DOHH2 (cell line): ENCODE results near the gene UBE2QL1.

ENCODE experiments used
- H3F3A ChIP-seq: fragments of 200-600 bp; sonication (generic), shearing (Covaris generic); 2 replicates; pipeline ENCODE4 v1.6.0; 2016; ENCODE audit warnings: antibody characterized with exemption, mild to moderate bottlenecking; ENCODE audit not compliant: control insufficient read depth, insufficient read depth
- H3K27ac ChIP-seq: fragments of 200-600 bp; sonication (generic); 2 replicates; pipeline ENCODE4 v1.5.1; 2014; ENCODE audit warnings: low read depth, mild to moderate bottlenecking, low read length, moderate library complexity
- H3K27me3 ChIP-seq: fragments of 200-600 bp; sonication (generic); 2 replicates; pipeline ENCODE4 v1.6.1; 2014; ENCODE audit warnings: mild to moderate bottlenecking, low read length, mixed read lengths; ENCODE audit not compliant: control insufficient read depth
- H3K36me3 ChIP-seq: fragments of 200-600 bp; sonication (generic); 2 replicates; pipeline ENCODE4 v1.6.1; 2014; ENCODE audit warnings: mild to moderate bottlenecking, low read length, moderate library complexity, mixed read lengths; ENCODE audit not compliant: control insufficient read depth
- H3K4me1 ChIP-seq: fragments of 200-600 bp; sonication (generic); 2 replicates; pipeline ENCODE4 v1.6.1; 2014; ENCODE audit warnings: mild to moderate bottlenecking, low read length, mixed read lengths; ENCODE audit not compliant: control insufficient read depth
- H3K4me2 ChIP-seq: fragments of 200-600 bp; sonication (generic); 2 replicates; pipeline ENCODE4 v1.6.0; 2014; ENCODE audit warnings: mild to moderate bottlenecking, low read length, moderate library complexity
- H3K4me3 ChIP-seq: fragments of 200-600 bp; sonication (generic); 2 replicates; pipeline ENCODE4 v1.5.1; 2014; ENCODE audit warnings: mild to moderate bottlenecking, low read length, mixed read lengths
- H3K79me2 ChIP-seq: fragments of 200-600 bp; sonication (generic); 2 replicates; pipeline ENCODE4 v1.6.1; 2014; ENCODE audit warnings: mild to moderate bottlenecking, low read length, mixed read lengths; ENCODE audit not compliant: control insufficient read depth
- H3K9me2 ChIP-seq: fragments of 200-600 bp; sonication (generic); replicated peaks from 2 replicates; pipeline ENCODE4 v1.6.1; 2014; ENCODE audit warnings: mild to moderate bottlenecking, low read length, mixed read lengths; ENCODE audit not compliant: control insufficient read depth
- H3K9me3 ChIP-seq: fragments of 200-600 bp; sonication (generic); 2 replicates; pipeline ENCODE4 v1.6.1; 2014; ENCODE audit warnings: antibody characterized with exemption, low read length, mixed read lengths; ENCODE audit not compliant: control insufficient read depth, insufficient read depth
- H4K20me1 ChIP-seq: fragments of 200-600 bp; sonication (generic); 2 replicates; pipeline ENCODE4 v1.6.0; 2014; ENCODE audit warnings: low read depth, mild to moderate bottlenecking, antibody characterized with exemption, low read length, moderate library complexity; ENCODE audit not compliant: control insufficient read depth, insufficient read depth
- EZH2phosphoT487 ChIP-seq: fragments of 200-600 bp; sonication (generic); IDR thresholded peaks from 2 replicates; pipeline ENCODE4 v1.6.1; 2017; ENCODE audit warnings: borderline replicate concordance, mild to moderate bottlenecking, antibody characterized with exemption, low read length, moderate library complexity, mixed read lengths
- TF ChIP-seq, protein P1 (sequence below): fragments of 200-600 bp; sonication (generic); IDR thresholded peaks from one replicate; pipeline ENCODE4 v1.5.1; 2014; ENCODE audit warnings: antibody characterized with exemption, mild to moderate bottlenecking, low read depth, low read length; ENCODE audit not compliant: poor library complexity, severe bottlenecking

The UBE2QL1 gene

DNA sequence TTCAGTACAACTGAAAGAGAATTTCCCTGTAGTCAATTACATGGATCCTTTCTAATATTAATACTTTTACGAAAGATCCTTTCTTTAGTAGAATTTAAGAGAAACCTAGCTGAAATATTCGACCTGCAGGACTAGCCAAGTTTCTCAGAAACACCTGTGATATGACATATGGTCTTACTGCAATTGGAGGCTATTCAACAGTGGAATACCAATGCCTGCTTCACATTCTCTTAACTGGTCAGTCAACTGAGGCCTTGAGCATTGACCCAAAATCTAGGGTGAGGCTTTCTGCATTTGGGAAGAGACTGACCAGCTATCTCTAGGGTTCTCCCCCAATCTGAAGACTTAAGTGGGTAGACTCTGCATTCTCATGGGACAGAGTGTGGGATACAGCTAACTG lies 12.3 kb downstream of the UBE2QL1 start:
- H4K20me1 ChIP-seq = no peaks in the 10 kb centered on the region
- no peak overlapping the region for H3K27ac ChIP-seq
- no peaks in the 10 kb centered on the region for H3K79me2 ChIP-seq
- H3K36me3 ChIP-seq = no peaks in the 10 kb centered on the region
- H3K4me2 ChIP-seq = no peak overlapping the region
- TF ChIP-seq EZH2phosphoT487 = no peak
- TF ChIP-seq, protein P1, sequence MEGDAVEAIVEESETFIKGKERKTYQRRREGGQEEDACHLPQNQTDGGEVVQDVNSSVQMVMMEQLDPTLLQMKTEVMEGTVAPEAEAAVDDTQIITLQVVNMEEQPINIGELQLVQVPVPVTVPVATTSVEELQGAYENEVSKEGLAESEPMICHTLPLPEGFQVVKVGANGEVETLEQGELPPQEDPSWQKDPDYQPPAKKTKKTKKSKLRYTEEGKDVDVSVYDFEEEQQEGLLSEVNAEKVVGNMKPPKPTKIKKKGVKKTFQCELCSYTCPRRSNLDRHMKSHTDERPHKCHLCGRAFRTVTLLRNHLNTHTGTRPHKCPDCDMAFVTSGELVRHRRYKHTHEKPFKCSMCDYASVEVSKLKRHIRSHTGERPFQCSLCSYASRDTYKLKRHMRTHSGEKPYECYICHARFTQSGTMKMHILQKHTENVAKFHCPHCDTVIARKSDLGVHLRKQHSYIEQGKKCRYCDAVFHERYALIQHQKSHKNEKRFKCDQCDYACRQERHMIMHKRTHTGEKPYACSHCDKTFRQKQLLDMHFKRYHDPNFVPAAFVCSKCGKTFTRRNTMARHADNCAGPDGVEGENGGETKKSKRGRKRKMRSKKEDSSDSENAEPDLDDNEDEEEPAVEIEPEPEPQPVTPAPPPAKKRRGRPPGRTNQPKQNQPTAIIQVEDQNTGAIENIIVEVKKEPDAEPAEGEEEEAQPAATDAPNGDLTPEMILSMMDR = no peak
- H3K4me3 ChIP-seq = no peak overlapping the region
- H3K27me3 ChIP-seq = no peaks in the 10 kb centered on the region; the same call in 1 of the 2 replicates
- no peaks in the 10 kb centered on the region for H3K9me2 ChIP-seq
- no peaks in the 10 kb centered on the region for H3K9me3 ChIP-seq
- H3K4me1 ChIP-seq = no peaks in the 10 kb centered on the region
- no peaks in the 10 kb centered on the region for H3F3A ChIP-seq

DNA sequence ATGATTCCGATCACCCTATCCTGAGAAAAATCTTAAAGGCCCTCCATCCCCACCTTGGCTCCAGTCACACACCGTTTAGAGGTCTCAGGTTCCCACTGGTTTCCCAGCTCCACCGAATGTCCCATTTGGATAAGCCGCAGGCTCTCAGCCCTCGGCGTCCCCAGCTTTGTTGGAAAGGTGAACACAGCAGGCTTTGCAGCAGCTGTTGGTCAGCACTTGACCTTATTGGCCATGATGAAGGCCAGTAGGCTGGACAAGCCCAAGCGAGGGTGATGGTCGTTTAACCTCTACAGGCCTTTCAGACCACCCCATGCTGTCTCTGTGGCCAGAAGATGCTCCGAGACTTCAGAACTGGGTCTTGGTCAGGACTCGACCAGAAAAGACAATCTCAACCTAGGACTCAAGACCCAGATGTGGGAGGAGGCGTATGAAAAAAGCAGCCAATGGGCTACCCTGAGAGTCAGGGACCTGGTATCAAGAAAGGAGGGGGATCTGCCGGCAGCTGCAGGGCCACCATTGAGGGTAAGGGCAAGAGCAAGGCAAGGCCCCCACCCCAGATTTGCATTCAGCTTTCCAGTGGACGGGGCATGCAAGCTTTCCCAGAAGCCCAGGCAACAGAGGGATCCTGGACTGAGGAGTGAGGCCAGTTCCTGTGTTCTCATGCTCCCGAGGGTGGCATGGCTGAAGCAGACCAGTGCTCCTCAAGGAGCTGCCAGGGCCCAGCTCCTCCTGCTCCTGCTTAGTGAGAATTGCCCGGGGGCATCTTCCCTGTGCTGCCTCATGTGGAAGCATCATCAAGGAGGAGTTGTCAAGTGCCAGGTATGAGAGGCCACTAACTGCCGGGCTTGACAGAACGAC lies 13.4 kb downstream of the UBE2QL1 start:
- H3K36me3 ChIP-seq = no peaks in the 10 kb centered on the region
- no peaks in the 10 kb centered on the region for H3K79me2 ChIP-seq
- H3K9me3 ChIP-seq = no peaks in the 10 kb centered on the region
- H3K9me2 ChIP-seq = no peaks in the 10 kb centered on the region
- H3K4me3 ChIP-seq = no peak overlapping the region
- no peaks in the 10 kb centered on the region; the same call in 1 of the 2 replicates for H3K27me3 ChIP-seq
- no peaks in the 10 kb centered on the region for H4K20me1 ChIP-seq
- TF ChIP-seq, protein P1 = no peak
- no peak for TF ChIP-seq EZH2phosphoT487
- H3K27ac ChIP-seq = no peak overlapping the region
- H3K4me2 ChIP-seq = no peak overlapping the region
- no peaks in the 10 kb centered on the region for H3F3A ChIP-seq
- no peaks in the 10 kb centered on the region for H3K4me1 ChIP-seq

GRCh38 chr5:6462671-6463070 lies 14.0 kb downstream of the UBE2QL1 start:
- no peak overlapping the region for H3K27ac ChIP-seq
- H3K4me1 ChIP-seq = no peaks in the 10 kb centered on the region
- no peaks in the 10 kb centered on the region for H3K79me2 ChIP-seq
- H3F3A ChIP-seq = no peaks in the 10 kb centered on the region
- TF ChIP-seq, protein P1 = no peak
- TF ChIP-seq EZH2phosphoT487 = no peak
- no peak overlapping the region for H3K4me3 ChIP-seq
- no peaks in the 10 kb centered on the region for H3K9me2 ChIP-seq
- H3K36me3 ChIP-seq = no peaks in the 10 kb centered on the region
- H3K27me3 ChIP-seq = no peaks in the 10 kb centered on the region; the same call in 1 of the 2 replicates
- H4K20me1 ChIP-seq = no peaks in the 10 kb centered on the region
- H3K9me3 ChIP-seq = no peaks in the 10 kb centered on the region
- no peak overlapping the region for H3K4me2 ChIP-seq
